B cell (primary cell): ENCODE results near the gene FADS1.

Source experiments
- EZH2 ChIP-seq: IDR thresholded peaks from 2 replicates; pipeline ENCODE4 v1.6.1; 2012; ENCODE audit warnings: borderline replicate concordance, low read depth, mild to moderate bottlenecking, moderate library complexity, low read length; ENCODE audit not compliant: insufficient read depth, poor library complexity, severe bottlenecking
- TF ChIP-seq, protein P1 (sequence below): fragments of 200-600 bp; IDR thresholded peaks from one replicate; pipeline ENCODE4 v1.8.0; 2022; ENCODE audit warnings: antibody characterized with exemption, mild to moderate bottlenecking

DNA sequence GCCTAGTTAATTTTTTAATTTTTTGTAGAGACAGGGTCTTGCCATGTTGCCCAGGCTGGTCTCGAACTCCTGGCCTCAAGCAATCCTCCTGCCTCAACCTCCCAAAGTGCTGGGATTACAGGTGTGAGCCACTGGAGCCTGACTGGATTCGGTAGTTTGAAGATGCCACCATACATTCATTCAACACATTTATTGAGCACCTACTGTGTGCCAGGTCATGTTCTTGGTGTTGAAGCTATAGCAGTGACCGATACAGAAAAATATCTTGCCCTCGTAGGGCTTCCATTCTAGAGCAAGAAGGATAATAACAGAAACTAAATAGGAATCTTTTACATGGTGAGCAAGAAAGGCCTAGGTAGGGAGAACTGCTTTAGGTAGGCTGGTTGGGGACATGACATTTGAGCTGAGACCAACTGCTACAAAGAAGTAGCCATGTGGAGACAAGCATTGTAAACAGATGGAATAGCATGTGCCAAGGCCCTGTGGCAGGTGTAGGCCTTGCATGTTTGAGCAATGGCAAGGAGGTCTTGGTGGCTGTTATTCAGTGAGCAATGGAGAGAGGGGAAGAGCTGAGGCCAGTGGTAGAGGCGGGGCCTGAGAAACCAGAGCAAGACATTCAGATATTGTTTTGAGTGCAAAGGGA lies 66.1 kb downstream of the FADS1 start:
- TF ChIP-seq, protein P1, sequence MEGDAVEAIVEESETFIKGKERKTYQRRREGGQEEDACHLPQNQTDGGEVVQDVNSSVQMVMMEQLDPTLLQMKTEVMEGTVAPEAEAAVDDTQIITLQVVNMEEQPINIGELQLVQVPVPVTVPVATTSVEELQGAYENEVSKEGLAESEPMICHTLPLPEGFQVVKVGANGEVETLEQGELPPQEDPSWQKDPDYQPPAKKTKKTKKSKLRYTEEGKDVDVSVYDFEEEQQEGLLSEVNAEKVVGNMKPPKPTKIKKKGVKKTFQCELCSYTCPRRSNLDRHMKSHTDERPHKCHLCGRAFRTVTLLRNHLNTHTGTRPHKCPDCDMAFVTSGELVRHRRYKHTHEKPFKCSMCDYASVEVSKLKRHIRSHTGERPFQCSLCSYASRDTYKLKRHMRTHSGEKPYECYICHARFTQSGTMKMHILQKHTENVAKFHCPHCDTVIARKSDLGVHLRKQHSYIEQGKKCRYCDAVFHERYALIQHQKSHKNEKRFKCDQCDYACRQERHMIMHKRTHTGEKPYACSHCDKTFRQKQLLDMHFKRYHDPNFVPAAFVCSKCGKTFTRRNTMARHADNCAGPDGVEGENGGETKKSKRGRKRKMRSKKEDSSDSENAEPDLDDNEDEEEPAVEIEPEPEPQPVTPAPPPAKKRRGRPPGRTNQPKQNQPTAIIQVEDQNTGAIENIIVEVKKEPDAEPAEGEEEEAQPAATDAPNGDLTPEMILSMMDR, result no peak
- no peak for TF ChIP-seq EZH2
